SIG-M5 (cell line): ENCODE data around the gene NPLOC4.
"Not testable (repeated sequence)": the region's sequence is repeated elsewhere in the genome, so short reads cannot be mapped to it uniquely, and the experiment has no call there.

ENCODE experiments used
- DNase-seq: peaks from one replicate; lab custom pipeline; 2025; lab: John Stamatoyannopoulos, UW

Gene NPLOC4

GRCh38 chr17:81636505-81637288 is at the start of gene NPLOC4, which contains the start of gene TSPAN10:
TSS of gene NPLOC4 (minus strand) at chr17:81637112. CDS start at chr17:81636930, 182 bp downstream.
TSS of gene TSPAN10 (plus strand) at chr17:81637196. CDS start at chr17:81642413, 5,217 bp downstream.
- DNase-seq: no peak

DNA sequence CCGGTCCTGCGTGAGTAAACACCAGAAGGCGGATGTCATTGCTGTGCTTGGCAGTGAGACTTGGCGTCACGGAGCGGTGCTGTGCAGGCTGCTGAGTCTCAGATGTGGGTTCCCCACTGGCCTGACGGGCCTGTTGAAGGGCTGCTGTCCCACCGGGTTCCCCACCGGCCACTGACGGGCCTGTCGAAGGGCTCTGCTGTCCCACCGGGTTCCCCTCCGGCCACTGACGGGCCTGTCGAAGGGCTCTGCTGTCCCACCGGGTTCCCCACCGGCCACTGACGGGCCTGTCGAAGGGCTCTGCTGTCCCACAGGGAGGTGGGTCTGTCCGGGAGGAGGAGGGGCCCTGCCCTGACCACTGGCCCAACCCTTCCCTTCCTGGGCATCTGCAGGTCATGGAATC is 49.7 kb upstream of the NPLOC4 start:
- DNase-seq: no peak

- DNase-seq: no peak
Observed at GRCh38 chr17:81685108-81685507, 48.2 kb upstream of the NPLOC4 start.

- no peak for DNase-seq
Observed at GRCh38 chr17:81684442-81684911, 47.6 kb upstream of the NPLOC4 start.

GRCh38 chr17:81683584-81684441 is 46.9 kb upstream of the NPLOC4 start, which contains the start of the genes ARL16 and HGS:
TSS of gene ARL16 (minus strand) at chr17:81683797. CDS start at chr17:81683753, 44 bp downstream.
TSS of gene HGS (plus strand) at chr17:81684011. CDS start at chr17:81684067, 56 bp downstream.
- peak; percentile 94 for DNase-seq

GRCh38 chr17:81683208-81683583 is 46.3 kb upstream of the NPLOC4 start:
- no peak for DNase-seq

DNA sequence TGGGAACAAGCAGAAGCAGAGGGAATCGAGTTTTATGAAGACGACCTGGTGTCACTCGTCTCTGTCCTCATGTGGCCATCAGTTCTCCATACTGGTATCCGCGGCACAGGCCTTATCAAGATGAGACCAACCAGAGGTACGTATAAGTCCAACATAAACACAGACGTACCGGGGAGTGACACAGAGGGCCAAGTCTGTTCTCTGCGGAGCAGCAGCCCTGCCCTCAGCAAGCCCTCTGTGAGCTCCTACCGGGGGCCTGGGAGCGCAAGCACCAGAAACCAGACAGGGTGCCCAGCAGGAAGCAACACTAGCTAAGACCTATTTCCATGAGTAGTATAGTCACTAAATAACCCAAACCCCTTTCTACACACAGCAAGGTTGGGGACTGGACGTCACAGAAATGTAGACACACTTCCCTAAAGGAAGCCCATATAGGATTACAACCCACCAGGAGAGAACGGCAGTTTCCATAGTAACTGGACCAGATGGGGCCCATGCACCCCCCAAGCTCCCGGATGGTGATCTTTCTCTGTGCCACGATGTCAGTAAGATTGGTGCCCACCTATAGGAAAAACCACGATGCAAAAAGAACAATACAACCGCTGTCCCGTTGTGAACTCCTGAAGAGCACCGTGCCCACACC is 45.8 kb upstream of the NPLOC4 start:
- DNase-seq: no peak

DNA sequence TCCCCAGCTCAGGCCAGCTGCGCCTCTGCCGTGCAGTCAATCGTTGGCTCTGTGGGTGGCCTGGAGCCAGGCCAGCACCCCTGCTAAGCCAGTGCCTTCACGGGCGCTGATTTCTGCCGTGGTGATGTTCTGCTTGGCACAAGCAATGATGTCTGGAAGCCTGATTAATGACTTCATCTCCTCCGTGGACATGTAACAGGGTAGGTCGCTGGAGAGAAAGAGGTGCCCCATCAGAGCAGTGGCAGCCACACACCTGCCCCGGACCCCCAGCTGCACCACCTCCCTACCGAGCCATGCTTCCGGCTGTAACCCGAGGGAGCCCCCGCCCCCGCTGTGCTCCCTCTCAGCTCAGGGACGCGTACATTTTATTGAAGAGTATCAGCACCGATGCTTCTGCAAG is 44.8 kb upstream of the NPLOC4 start:
- no peak for DNase-seq

- no peak for DNase-seq
Observed at GRCh38 chr17:81680150-81680549, 43.2 kb upstream of the NPLOC4 start.

GRCh38 chr17:81676906-81677305 is 40.0 kb upstream of the NPLOC4 start:
- DNase-seq: no peak

DNA sequence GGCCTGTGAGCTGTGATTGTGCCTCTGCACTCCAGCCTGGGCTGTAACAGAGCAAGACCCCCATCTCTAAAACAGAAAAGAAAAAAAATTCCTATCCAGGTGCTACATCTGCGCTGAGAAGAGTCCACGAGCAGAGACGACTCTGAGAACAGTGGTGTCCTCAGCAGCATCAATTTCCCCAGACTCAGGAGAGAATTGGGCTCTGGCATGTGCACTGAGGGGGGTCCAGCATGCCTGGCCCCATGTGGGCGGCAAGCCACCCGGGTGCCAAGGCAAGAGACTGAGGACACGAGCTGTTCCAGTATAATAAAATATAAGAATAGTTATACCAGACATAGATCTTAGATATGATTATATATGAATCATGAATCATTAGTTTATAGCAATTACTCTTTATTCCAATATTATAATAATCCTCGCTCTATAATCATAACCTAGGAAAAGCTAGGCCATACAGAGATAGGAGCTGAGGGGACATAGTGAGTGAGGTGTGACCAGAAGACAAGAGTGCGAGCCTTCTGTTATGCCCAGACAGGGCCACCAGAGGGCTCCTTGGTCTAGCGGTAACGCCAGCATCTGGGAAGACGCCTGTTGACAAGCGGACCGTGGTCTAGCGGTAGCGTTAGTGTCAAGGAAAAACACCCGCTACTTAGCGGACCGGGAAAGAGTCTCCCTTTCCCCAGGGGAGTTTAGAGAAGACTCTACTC is 38.8 kb upstream of the NPLOC4 start:
- DNase-seq: not testable (repeated sequence)

DNA sequence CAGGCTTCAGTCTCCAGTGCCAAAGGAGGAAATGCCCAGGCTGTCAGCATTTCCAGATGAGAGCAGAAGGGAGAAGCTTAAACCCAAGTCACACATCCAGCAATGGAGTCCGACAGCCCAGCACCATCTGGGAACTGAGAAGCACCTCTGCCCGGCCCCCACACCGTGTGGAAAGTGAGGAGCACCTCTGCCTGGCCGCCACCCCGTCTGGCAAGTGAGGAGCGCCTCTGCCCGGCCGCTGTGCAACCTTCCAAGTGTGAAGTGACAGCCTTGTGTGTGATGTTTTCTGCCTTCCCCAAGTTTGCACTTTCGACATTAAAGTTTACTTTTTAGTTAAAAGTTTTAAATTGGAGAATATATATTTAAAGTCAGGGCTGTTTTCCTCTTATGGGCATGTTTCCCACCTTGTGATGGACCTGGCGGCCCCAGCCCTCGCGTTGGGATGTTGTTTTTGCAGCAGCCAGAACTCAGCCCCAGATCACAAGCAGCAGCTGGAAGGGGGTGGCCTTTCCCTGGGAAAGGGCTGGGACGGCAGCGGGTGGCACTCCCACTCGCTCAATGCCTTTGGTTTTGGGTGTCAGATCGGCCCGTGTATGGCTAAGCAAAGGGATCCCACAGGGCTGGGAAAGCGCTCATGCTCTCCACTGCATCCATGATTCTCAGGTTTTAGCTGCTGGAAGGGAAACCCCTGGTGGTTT is 36.8 kb upstream of the NPLOC4 start:
- DNase-seq: no peak

GRCh38 chr17:81672954-81673353 is 36.0 kb upstream of the NPLOC4 start:
- no peak for DNase-seq

DNA sequence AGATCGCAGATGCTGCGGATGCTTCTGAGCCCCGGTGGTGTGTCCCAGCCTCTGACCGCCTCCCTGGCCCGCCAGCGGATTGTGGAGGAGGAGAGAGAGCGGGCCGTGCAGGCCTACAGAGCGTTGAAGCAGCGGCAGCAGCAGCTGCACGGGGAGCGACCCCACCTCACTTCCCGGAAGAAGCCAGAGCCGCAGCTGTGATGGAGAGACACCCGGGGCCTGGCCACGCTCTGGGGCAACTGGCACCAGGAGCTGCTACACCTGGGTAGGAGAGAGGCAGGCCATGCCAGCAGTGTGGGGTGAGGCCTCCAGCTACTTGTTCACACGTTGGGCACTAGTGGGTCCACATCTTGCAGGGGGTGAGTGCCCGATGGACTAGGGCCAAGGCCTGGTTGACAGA is 35.6 kb upstream of the NPLOC4 start:
- DNase-seq: no peak

GRCh38 chr17:81667754-81668153 is 30.8 kb upstream of the NPLOC4 start:
- DNase-seq: peak; percentile 31

GRCh38 chr17:81666342-81667191 is 29.7 kb upstream of the NPLOC4 start, which contains the start of the genes CCDC137 and OXLD1:
TSS of gene CCDC137 (plus strand) at chr17:81666737. CDS start at chr17:81666767, 30 bp downstream.
TSS of gene OXLD1 (minus strand) at chr17:81666605. CDS start at chr17:81666577, 28 bp downstream.
- peak; percentile 60 for DNase-seq

- DNase-seq: no peak
Observed at GRCh38 chr17:81666092-81666341, 29.1 kb upstream of the NPLOC4 start.

DNA sequence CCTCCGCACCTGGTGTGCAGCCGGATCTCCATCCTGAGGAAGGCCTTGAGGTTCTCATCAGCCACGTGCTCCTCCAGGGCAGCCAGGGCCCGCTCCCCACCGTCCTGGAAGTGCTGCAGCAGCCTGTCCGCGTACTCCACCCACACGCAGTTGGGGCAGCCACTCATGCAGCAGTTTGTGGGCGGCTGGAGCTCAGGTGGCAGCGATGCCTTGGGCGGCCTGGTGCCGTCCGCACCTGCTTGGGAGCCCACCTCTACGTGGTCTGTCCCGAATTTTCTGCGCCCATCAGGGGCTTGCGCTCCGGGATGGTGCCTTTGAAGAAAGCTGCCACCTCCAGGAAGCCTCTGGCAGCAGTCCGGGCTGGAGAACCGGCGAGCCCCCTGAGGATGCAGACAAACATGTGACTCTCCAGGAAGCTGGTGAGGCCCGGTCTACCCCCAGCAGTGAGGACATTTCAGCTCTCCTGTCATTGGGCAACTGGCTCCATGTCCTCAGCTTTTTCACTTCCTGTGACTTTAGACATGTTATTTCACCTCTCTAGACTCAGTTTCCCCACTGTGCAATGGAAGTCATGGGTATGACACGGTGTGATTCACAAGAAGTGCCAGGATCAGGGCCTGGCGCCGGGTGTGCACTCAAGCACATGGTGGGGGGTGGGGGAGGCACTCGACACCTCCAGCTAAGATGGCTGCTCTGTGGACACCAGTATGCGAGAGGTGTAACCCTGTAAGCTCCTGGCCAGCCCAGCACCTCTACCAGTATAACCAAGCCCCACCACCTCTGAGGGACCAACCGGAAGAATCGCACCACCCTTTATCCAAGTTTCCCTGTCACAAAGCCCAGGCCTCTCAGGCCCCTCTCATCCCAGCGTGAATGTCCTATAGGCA is 28.5 kb upstream of the NPLOC4 start:
- DNase-seq: no peak

DNA sequence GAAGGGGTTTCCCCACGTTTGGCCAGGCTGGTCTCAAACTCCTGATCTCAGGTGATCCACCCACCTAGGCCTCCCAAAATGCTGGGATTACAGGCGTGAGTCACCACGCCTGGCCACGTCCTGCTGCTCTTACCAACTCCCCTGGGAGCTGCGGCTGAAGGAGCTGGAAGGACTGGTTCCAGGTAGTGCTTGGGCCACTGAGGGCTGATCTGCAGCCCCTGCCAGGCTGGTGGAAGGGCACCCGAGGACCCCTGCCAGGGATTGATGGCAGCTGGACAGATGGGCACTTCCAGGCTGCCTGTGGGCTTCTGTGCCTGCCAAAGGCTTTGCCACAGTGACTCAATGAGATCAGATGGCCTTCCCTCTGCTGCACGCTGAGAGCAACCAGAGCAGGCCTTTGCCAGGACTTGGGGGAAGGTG is 27.1 kb upstream of the NPLOC4 start:
- DNase-seq: no peak
